Chondrocyte (in vitro differentiated cells): ENCODE results near the gene MINDY4B. TPM values are rescaled to one million over a fixed set of nuclear protein-coding genes. Genes with fewer than 3 reads are reported as not detected.

ENCODE experiments used
- DNase-seq: peaks from one replicate; pipeline ENCODE4 v3.0.0; 2021; ENCODE audit warnings: mixed read lengths, low spot score
- H3K27ac Mint-ChIP-seq: one replicate; pipeline ENCODE4 v1.8.0; 2021; ENCODE audit warnings: mild to moderate bottlenecking, moderate library complexity, mixed read lengths; ENCODE audit not compliant: unreplicated experiment
- H3K27me3 Mint-ChIP-seq: 2 replicates; pipeline ENCODE4 v1.8.0; 2021; ENCODE audit warnings: low read depth, mixed read lengths
- H3K36me3 Mint-ChIP-seq: 2 replicates; pipeline ENCODE4 v1.8.0; 2021; ENCODE audit warnings: low read depth, mixed read lengths
- H3K4me1 Mint-ChIP-seq: 2 replicates; pipeline ENCODE4 v1.8.0; 2021; ENCODE audit warnings: low read depth, mild to moderate bottlenecking, mixed read lengths
- H3K4me3 Mint-ChIP-seq: one replicate; pipeline ENCODE4 v1.8.0; 2021; ENCODE audit warnings: mild to moderate bottlenecking, moderate library complexity, mixed read lengths; ENCODE audit not compliant: unreplicated experiment
- H3K9me3 Mint-ChIP-seq: 2 replicates; pipeline ENCODE4 v1.8.0; 2021; ENCODE audit warnings: low read depth, mixed read lengths
- total RNA-seq: library from RNA; stranded (reverse); gene quantifications from 3 replicates; pipeline ENCODE4 v1.2.1, GENCODE V29; 2021
- TF ChIP-seq, protein P1 (sequence below): fragments of 200-600 bp; sonication (generic); IDR thresholded peaks from 2 replicates; pipeline ENCODE4 v1.5.0; 2021; ENCODE audit warnings: antibody characterized with exemption, mild to moderate bottlenecking, moderate library complexity

The MINDY4B gene
- total RNA-seq, 1 donor from 2014 or later, result not detected

DNA sequence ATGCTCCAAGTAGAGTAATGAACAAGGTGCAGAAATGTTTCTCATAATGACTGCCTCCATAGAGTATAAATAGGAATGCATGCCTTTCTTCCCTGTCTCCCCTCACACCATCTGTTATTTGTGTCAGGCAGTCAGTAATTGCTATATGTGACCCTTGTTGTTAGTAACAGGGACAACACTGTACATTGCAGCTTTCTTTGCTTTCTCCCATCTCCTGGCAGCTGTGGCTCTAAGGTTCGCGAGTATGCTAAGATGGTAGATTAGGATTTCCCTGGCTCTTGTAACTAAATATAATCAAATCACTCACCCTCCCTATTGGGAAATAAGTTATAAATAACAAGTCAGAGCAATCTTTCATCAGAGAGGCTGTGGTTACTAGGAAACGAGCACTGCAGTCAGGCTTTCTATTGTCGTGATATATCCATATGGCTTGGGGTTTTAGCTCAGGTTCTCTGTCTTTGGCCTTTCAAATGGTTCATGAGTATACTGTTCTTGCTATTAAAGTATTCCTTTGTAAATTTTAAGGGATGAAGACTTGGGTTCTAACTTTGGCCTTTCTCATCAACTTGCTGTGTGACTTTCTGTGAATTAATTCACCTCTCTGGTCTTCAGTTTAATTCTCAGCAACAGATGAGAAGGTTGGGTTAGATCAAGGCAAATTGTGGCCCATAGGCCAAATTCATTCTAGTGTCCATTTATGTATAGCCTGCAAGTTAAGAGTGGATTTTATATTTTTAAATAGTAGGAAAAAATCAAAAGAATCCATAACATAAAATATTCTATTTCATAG lies 8.1 kb upstream of the MINDY4B start:
- H3K36me3 Mint-ChIP-seq, result no peaks in the 10 kb centered on the region
- peaks cover 54% of the 10 kb centered on the region for H3K27me3 Mint-ChIP-seq
- no peak for DNase-seq

GRCh38 chr3:150912501-150912900 lies 7.3 kb upstream of the MINDY4B start:
- Mint-ChIP-seq H3K36me3 (no peaks in the 10 kb centered on the region), H3K27me3 (peaks cover 54% of the 10 kb centered on the region), H3K27ac (no peak overlapping the region), H3K4me1 (no peaks in the 10 kb centered on the region), H3K4me3 (no peak overlapping the region), H3K9me3 (peaks cover 2% of the 10 kb centered on the region)
- TF ChIP-seq, protein P1, sequence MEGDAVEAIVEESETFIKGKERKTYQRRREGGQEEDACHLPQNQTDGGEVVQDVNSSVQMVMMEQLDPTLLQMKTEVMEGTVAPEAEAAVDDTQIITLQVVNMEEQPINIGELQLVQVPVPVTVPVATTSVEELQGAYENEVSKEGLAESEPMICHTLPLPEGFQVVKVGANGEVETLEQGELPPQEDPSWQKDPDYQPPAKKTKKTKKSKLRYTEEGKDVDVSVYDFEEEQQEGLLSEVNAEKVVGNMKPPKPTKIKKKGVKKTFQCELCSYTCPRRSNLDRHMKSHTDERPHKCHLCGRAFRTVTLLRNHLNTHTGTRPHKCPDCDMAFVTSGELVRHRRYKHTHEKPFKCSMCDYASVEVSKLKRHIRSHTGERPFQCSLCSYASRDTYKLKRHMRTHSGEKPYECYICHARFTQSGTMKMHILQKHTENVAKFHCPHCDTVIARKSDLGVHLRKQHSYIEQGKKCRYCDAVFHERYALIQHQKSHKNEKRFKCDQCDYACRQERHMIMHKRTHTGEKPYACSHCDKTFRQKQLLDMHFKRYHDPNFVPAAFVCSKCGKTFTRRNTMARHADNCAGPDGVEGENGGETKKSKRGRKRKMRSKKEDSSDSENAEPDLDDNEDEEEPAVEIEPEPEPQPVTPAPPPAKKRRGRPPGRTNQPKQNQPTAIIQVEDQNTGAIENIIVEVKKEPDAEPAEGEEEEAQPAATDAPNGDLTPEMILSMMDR, result no peak
- no peak for DNase-seq

More for the DNA sequence above, 8.1 kb upstream of the MINDY4B start:
- Mint-ChIP-seq H3K4me1 (no peaks in the 10 kb centered on the region), H3K4me3 (no peak overlapping the region), H3K27ac (no peak overlapping the region), H3K9me3 (no peaks in the 10 kb centered on the region)
- TF ChIP-seq, protein P1, result no peak

DNA sequence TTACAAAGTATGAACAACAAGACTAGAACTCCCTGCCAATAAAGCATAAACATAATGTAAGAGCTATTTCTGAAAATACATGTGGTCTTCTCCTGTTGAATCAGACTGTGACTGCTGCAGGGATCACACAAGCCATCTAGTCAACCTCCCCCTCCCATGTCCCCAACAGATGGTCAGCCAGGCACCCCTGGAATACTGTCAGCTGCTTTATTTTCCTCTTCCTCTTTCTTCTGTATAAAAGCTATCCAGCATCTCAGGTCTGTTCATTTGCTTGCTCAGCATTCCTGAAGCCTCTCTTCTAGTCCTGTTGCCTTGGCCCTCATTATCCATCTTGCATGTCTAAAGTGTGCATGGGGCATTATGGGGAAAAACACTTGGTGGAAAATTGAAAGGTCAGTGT lies 6.5 kb upstream of the MINDY4B start:
- Mint-ChIP-seq H3K4me3 (no peak overlapping the region), H3K27ac (no peak overlapping the region), H3K9me3 (peaks cover 3% of the 10 kb centered on the region), H3K36me3 (no peaks in the 10 kb centered on the region), H3K27me3 (peaks cover 54% of the 10 kb centered on the region), H3K4me1 (no peaks in the 10 kb centered on the region)
- DNase-seq, result no peak
- TF ChIP-seq, protein P1, result no peak

- H3K27me3 Mint-ChIP-seq, result peaks cover 81% of the 10 kb centered on the region
Observed at GRCh38 chr3:150906461-150906860, 1.2 kb upstream of the MINDY4B start.

GRCh38 chr3:150905746-150906145 lies 507 bp upstream of the MINDY4B start:
- Mint-ChIP-seq H3K9me3 (peaks cover 3% of the 10 kb centered on the region), H3K4me3 (no peak overlapping the region), H3K4me1 (no peaks in the 10 kb centered on the region), H3K27ac (no peak overlapping the region), H3K27me3 (peaks cover 76% of the 10 kb centered on the region), H3K36me3 (no peaks in the 10 kb centered on the region)
- DNase-seq, result no peak
- TF ChIP-seq, protein P1, result no peak

More at GRCh38 chr3:150906461-150906860, 1.2 kb upstream of the MINDY4B start:
- H3K36me3 Mint-ChIP-seq, result no peaks in the 10 kb centered on the region
- TF ChIP-seq, protein P1, result no peak
- peaks cover 3% of the 10 kb centered on the region for H3K9me3 Mint-ChIP-seq
- no peak for DNase-seq
- H3K4me3 Mint-ChIP-seq, result no peak overlapping the region
- H3K27ac Mint-ChIP-seq, result no peak overlapping the region
- no peaks in the 10 kb centered on the region for H3K4me1 Mint-ChIP-seq
